Effector CD8-positive, alpha-beta T cell (primary cell): ENCODE data around the gene CNTNAP5.

Experiments used
- DNase-seq: peaks from one replicate; lab custom pipeline; 2025; lab: John Stamatoyannopoulos, UW

CNTNAP5 gene

DNA sequence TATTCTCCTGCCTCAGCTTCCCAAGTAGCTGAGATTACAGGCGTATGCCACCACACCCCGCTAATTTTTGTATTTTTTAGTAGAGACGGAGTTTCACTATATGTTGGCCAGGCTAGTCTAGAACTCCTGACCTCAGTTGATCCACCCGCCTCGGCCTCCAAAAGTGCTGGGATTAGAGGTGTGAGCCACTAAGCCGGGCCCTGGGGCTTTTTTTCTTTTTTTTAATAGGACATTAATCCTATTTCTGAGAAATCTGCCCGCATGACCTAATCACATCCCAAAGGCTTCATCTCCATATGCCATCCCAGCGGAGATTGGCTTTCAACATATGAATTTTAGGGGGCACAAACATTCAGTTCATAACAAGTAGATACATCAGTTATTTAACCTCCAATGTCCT, 128.6 kb downstream of the CNTNAP5 start:
- DNase-seq, result no peak

DNA sequence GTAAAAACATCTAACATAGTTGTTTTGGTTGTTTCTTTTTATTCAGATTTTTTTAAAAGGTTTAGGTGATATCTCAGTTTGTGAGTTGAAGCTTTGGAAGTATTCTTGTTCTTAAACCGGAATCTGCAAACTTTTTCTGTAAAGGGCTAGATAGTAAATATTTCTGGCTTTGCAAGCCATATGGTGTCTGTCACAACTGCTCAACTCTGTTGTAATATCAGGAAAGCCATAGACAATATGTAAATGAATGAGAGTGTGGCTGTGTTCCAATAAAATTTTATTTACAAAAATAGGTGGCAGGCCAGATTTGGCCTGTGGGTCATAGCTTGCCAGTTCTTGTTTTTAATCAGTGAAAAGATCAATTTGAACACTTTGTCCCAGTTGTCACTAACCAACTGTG, 134.1 kb downstream of the CNTNAP5 start:
- DNase-seq, result no peak

- no peak for DNase-seq
Observed at GRCh38 chr2:124161542-124161941, 136.5 kb downstream of the CNTNAP5 start.

GRCh38 chr2:124162256-124162655, 137.2 kb downstream of the CNTNAP5 start:
- no peak for DNase-seq

GRCh38 chr2:124163840-124164239, 138.8 kb downstream of the CNTNAP5 start:
- no peak for DNase-seq

DNA sequence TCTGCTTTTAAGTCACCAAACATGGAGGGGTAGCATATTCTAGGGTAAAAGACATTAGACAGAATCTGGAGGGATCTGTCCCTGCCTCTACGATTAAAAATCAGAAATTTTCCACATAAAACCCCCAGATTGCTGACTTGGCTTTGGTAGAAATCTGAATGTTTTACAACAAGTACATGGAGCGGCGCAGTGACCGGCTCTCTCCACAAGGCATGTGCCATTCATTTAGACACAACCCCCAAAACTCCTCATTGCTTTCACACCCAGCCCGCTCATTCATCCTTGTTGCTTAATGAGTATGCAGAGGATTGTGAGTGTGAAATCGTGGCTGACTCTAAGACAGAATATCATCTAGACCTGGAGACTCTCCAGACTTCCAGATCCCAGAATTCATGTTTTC, 140.6 kb downstream of the CNTNAP5 start:
- no peak for DNase-seq

GRCh38 chr2:124171472-124172063, 146.5 kb downstream of the CNTNAP5 start:
- no peak for DNase-seq

GRCh38 chr2:124178719-124179118, 153.6 kb downstream of the CNTNAP5 start:
- DNase-seq, result no peak

GRCh38 chr2:124180635-124181034, 155.5 kb downstream of the CNTNAP5 start:
- DNase-seq, result no peak

GRCh38 chr2:124186801-124187200, 161.7 kb downstream of the CNTNAP5 start:
- DNase-seq, result no peak

GRCh38 chr2:124187948-124188347, 162.9 kb downstream of the CNTNAP5 start:
- no peak for DNase-seq

DNA sequence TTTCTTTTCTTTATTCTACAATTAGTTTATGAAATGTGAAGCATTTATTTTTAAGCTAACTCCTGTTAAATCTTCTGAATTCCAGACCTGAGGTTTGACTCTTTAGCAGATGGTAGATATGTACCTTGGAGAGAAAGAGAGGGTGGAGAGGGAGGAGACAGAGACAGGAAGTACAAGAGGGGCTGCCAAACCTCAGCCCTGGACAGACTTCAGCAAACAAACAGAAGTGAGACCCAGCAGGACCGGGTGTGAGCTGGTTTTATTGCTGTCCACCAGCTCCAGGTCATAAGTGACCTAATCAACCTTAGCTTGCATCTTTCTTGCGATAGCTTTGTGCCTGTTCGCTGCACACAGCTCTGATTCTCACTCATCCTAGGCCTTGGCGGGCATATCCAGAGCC, 168.6 kb downstream of the CNTNAP5 start:
- DNase-seq, result no peak

DNA sequence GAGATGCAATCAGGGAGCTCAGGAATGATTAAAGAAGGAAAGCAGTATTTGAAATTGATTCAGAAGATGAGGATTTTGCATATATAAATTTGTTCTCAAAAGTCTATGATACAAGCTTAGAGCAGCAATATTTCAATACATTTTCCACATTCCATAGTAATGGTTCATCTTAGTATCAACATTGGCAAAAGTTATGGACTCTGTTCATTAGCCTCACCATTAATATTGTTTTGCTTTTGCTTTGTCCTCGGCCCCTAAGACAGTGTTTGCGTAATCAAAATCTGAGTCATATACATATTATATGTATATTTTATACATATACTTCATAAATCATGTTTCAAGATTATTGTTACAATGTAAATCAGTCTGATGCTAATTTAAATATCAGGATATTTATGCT, 176.6 kb downstream of the CNTNAP5 start:
- DNase-seq, result no peak

DNA sequence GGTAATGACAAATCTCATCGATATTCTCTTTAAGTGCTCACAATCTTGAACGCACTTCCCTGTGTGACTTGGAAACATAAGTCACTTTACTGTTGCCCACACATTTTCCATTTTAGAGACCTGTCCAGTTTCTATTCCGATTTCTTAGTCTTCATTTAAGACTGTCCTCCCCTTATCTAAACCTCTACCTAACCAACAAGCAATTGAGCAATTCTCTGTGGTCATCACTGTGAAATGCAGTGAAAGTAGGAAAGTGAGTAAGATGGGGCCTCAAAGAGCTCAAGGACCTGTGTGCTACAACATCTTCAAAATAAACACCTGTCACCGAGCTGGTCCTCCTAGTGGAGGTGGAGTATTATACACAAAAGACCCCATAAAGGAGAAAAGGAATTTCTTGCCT, 184.4 kb downstream of the CNTNAP5 start:
- DNase-seq, result no peak

DNA sequence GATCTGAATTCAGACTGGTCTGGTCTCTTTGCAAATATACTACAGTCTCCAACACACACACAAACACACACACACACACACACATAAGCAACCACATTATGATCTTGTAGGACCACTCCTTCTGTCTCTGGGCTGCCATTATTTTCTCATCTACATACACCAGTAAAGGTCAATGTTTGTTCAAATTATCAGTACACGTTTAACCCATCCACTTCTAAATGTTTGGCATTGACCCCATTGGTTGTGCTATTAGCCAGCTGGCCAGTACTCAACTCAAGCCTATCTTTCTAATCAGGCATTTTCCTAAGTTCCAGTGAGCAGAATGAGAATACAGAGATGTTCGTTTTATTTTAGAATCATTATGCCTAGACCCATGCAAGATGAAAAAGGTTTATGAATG, 186.4 kb downstream of the CNTNAP5 start:
- DNase-seq, result no peak

DNA sequence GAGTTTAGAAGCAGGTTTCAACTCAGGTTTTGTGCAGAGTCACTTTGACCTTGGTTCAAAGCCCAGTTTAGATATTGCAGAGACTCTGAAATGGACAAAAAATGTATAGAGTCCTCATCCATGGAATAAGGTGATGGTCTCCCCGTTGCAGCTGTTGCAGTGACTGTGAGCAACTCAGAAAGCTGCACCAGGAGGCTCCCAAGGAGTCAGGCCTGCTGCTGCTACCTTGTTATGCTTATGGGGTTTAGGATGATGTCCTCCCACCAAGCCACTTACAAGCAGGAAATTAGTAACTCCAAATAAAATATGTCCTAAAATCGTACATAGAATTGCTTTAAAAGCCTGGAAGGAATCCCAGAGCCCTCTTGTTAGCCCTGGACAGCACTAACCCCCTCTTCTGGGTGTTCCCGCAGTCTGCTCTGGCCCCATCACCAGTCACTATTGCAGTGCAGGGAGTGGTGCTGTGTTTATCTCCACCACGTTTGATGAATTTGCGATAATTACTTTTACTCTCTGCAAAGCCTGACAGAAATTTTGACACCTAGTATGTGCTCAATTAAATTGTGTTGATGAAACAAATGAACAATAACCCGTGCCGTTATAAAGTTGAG, 189.0 kb downstream of the CNTNAP5 start:
- DNase-seq, result no peak

DNA sequence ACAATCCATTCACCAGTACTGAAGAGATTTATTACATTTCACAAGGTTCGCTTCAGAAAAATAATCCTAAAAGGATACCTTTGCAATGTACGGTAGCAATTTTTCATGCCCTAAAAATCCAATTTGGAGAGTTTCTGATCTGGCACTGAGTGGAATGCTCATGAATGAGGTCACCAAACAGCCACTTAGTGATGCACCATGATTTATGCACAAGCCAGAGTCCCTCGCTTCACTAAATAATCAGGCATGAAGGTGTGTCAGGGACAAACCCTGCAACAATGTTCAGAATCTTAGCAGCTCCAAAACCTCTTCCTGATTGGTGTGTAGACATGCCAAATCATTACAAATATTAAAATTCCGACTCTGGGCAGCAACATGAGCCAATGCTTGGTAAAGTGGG, 221.1 kb downstream of the CNTNAP5 start:
- no peak for DNase-seq

DNA sequence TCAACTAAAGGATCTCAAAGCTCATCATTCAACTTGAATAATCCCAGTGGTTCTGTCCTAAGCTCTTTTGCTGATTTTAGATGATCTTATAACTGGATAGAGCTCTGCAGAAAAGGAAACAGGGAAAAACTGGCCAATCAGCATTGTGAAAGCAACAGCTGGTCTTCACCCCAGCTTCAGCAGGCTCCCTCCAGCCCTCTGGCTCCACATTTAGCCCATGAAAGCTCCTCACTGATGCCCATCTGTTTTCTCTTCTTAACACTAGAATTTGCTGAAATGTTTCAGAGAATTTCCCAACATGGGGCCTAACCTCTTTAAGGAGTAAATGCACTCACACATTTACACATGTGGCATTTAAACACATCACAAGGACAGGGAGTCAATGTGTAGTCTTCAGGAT, 223.3 kb downstream of the CNTNAP5 start:
- DNase-seq, result no peak

DNA sequence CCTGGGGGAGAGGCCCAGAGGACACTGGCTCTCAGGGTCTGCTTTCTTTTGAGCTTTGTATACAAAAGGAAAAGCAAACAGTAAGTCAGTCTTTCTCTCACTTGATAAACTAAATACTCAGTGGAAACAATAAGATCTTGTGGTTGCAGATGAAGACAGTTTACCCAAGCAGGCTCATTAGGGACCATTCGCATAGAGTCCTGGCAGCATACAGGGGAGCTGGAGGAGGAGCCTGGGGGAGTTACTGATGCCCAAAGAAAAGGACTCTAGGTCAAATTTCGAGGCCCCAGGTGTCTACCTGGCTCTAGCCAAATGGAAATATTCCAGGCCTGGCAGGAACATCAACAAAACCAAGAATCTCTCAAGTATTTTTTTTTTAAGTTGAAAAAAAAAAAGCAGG, 225.3 kb downstream of the CNTNAP5 start:
- DNase-seq, result no peak

GRCh38 chr2:124254621-124255020, 229.5 kb downstream of the CNTNAP5 start:
- DNase-seq, result no peak

DNA sequence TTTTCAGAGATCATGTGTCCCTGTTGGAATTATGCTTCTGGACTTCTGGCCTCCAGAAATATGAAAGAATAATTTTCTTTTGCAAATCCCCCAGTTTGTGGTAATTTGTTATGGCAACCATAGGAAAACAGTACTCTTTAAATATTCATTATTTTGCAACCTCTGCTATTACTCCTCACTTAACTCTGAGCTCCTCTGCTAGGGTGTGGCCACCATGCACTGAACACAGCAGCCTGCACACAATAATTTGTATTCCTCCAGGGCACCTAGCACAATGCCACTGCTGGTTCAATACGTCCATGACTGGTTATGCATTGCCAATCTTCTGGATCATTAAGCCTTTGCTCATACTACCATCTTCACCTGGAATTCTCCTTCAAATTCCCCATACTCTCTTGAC, 232.0 kb downstream of the CNTNAP5 start:
- DNase-seq, result no peak

- no peak for DNase-seq
Observed at GRCh38 chr2:124258140-124258880, 233.2 kb downstream of the CNTNAP5 start.

GRCh38 chr2:124261456-124261855, 236.4 kb downstream of the CNTNAP5 start:
- DNase-seq, result no peak
